K562 (cell line): ENCODE data around the gene IFI16. TPM values are rescaled to one million over a fixed set of nuclear protein-coding genes. Genes with fewer than 3 reads are reported as not detected.
A peak's percentile ranks its signal among the peaks of the same experiment; 100 is the strongest.

Source experiments
- ETV5 ChIP-seq: sonication (generic); formaldehyde crosslinking; IDR thresholded peaks from 2 replicates; pipeline ENCODE4 v1.4.0; 2020; ENCODE audit warnings: low read depth, mild to moderate bottlenecking, missing genetic modification reagents
- GATAD2B ChIP-seq: fragments of 450-650 bp; IDR thresholded peaks from 2 replicates; pipeline ENCODE4 v1.6.1; 2017; ENCODE audit warnings: mild to moderate bottlenecking, borderline replicate concordance
- KLF16 ChIP-seq: IDR thresholded peaks from 2 replicates; pipeline ENCODE4 v1.6.1; 2016; ENCODE audit warnings: antibody characterized with exemption
- LCOR ChIP-seq: sonication (generic); formaldehyde crosslinking; IDR thresholded peaks from 2 replicates; pipeline ENCODE4 v1.8.0; 2022; ENCODE audit warnings: mild to moderate bottlenecking, missing genetic modification reagents
- MAFF ChIP-seq: IDR thresholded peaks from 2 replicates; pipeline ENCODE4 v1.6.1; 2012; ENCODE audit warnings: low read length, improper control_type of control experiment
- MEIS2 ChIP-seq: fragments of 450-650 bp; IDR thresholded peaks from 2 replicates; pipeline ENCODE4 v1.6.1; 2014; ENCODE audit warnings: mild to moderate bottlenecking; ENCODE audit not compliant: partially characterized antibody
- NCOA4 ChIP-seq: fragments of 450-650 bp; IDR thresholded peaks from 2 replicates; pipeline ENCODE4 v1.6.1; 2018; ENCODE audit warnings: mild to moderate bottlenecking; ENCODE audit not compliant: partially characterized antibody
- NEUROD1 ChIP-seq: fragments of 150-350 bp; IDR thresholded peaks from 2 replicates; pipeline ENCODE4 v1.6.1; 2014; ENCODE audit warnings: borderline replicate concordance, low read length, low read depth; ENCODE audit not compliant: partially characterized antibody
- NR2F6 ChIP-seq: fragments of 450-650 bp; formaldehyde crosslinking; IDR thresholded peaks from 2 replicates; pipeline ENCODE4 v1.4.0; 2020; ENCODE audit warnings: mild to moderate bottlenecking
- SMARCC2 ChIP-seq: fragments of 450-650 bp; IDR thresholded peaks from 2 replicates; pipeline ENCODE4 v1.6.1; 2017; ENCODE audit warnings: antibody characterized with exemption, moderate library complexity, mild to moderate bottlenecking, low read depth
- SMARCE1 ChIP-seq: fragments of 450-650 bp; IDR thresholded peaks from 2 replicates; pipeline ENCODE4 v1.7.1; 2016; ENCODE audit warnings: mild to moderate bottlenecking
- ZKSCAN8 ChIP-seq: fragments of 200-800 bp; sonication (Bioruptor generic); IDR thresholded peaks from 2 replicates; pipeline ENCODE4 v1.6.1; 2016; ENCODE audit warnings: missing genetic modification characterization, missing compliant biosample characterization
- ZNF197 ChIP-seq: fragments of 200-800 bp; sonication (Bioruptor generic); IDR thresholded peaks from 2 replicates; pipeline ENCODE4 v1.6.1; 2016; ENCODE audit warnings: low read depth, missing genetic modification characterization, missing compliant biosample characterization
- ZNF311 ChIP-seq: fragments of 250-450 bp; sonication (Bioruptor Pico); IDR thresholded peaks from 2 replicates; pipeline ENCODE4 v1.4.0; 2020; ENCODE audit warnings: mild to moderate bottlenecking, moderate library complexity
- ZNF318 ChIP-seq, 2 experiments: fragments of 450-650 bp; IDR thresholded peaks; 2 replicates each; pipeline ENCODE4 v1.6.1; 2016; ENCODE audit warnings: mild to moderate bottlenecking in 2 of 2, borderline replicate concordance in 1 of 2, low read depth in 1 of 2, moderate library complexity in 1 of 2
- ZNF830 ChIP-seq: fragments of 250-450 bp; sonication (Bioruptor Pico); IDR thresholded peaks from 2 replicates; pipeline ENCODE4 v1.5.0; 2021; ENCODE audit warnings: mild to moderate bottlenecking
- polyA plus RNA-seq, 8 experiments: library from polyadenylated mRNA; depleted of rRNA in 4 of 8; stranded (reverse) in 5 of 8; unstranded in 3 of 8; fragments of >200 nt; fragmentation: Nextera tagmentation in 2 of 8; fragmentation: Illumina TruSeq in 1 of 8; extraction: Ambion mirVana in 2 of 8; extraction: Trizol in 1 of 8; gene quantifications; 2 replicates each; pipeline versions ENCODE4 v1.2.1 to v1.2.3, GENCODE V29; 2011 to 2014; ENCODE audit warnings: inconsistent platforms in 1 of 8, missing spikeins in 1 of 8
- total RNA-seq, 7 experiments: library from RNA; depleted of rRNA in 6 of 7; stranded (reverse); fragments of >200 nt in 6 of 7; fragmentation: Illumina TruSeq in 2 of 7; extraction: Trizol in 2 of 7; gene quantifications; 2 replicates each; pipeline versions ENCODE4 v1.2.1 to v1.2.3, GENCODE V29; 2011 to 2021; ENCODE audit warnings: low replicate concordance in 1 of 7
- TF ChIP-seq, protein P1 (sequence below): fragments of 450-650 bp; formaldehyde crosslinking; IDR thresholded peaks from 2 replicates; pipeline ENCODE4 v1.4.0; 2020; ENCODE audit warnings: mild to moderate bottlenecking, moderate library complexity
- TF ChIP-seq, protein P2 (sequence below), 2 experiments: fragments of 250-450 bp in 1 of 2; fragments of 450-650 bp in 1 of 2; sonication (Bioruptor Pico) in 1 of 2; IDR thresholded peaks; 2 replicates each; pipeline versions ENCODE4 v1.6.1 to v1.8.0; 2016 to 2021; ENCODE audit warnings: mild to moderate bottlenecking in 2 of 2, moderate library complexity in 2 of 2, missing compliant biosample characterization in 1 of 2, missing genetic modification characterization in 1 of 2

Gene IFI16
- total and polyA plus RNA-seq, 9 of the 15 experiments (the other 6 are each of a cell fraction or from before 2014, with no cell fraction given): 0.70 to 2.8 (median 1.6) TPM

- TF ChIP-seq ZNF318 (IDR thresholded peaks at IDR 0.05; ENCODE audit: borderline replicate concordance in 1 of 2, low read depth in 1 of 2): peak in 1 of 2 experiments; percentile 54; a peak in 1 of 4 replicates
- TF ChIP-seq MEIS2: peak; percentile 56
- no peak for TF ChIP-seq NCOA4
- TF ChIP-seq SMARCE1: peak; percentile 71
- TF ChIP-seq ZNF830 (CRISPR knock-in tag): no peak
- no peak for TF ChIP-seq MAFF
- TF ChIP-seq GATAD2B: 0 out of 2 replicates have a peak, but pooled peaks have one; percentile 22
- TF ChIP-seq, protein P1, sequence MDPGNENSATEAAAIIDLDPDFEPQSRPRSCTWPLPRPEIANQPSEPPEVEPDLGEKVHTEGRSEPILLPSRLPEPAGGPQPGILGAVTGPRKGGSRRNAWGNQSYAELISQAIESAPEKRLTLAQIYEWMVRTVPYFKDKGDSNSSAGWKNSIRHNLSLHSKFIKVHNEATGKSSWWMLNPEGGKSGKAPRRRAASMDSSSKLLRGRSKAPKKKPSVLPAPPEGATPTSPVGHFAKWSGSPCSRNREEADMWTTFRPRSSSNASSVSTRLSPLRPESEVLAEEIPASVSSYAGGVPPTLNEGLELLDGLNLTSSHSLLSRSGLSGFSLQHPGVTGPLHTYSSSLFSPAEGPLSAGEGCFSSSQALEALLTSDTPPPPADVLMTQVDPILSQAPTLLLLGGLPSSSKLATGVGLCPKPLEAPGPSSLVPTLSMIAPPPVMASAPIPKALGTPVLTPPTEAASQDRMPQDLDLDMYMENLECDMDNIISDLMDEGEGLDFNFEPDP (CRISPR knock-in tag): 0 out of 2 replicates have a peak, but pooled peaks have one; percentile 8
- TF ChIP-seq KLF16: no peak
- TF ChIP-seq ZKSCAN8 (CRISPR knock-in tag): 0 out of 2 replicates have a peak, but pooled peaks have one; percentile 70
- TF ChIP-seq SMARCC2: peak; percentile 73
- TF ChIP-seq NEUROD1: peak; percentile 2
- TF ChIP-seq NR2F6 (CRISPR knock-in tag): no peak; the same call in 1 of the 2 replicates
- no peak for TF ChIP-seq ZNF311
- peak; percentile 68; the same call in 1 of the 2 replicates for TF ChIP-seq LCOR (CRISPR knock-in tag)
- TF ChIP-seq ETV5 (CRISPR knock-in tag): no peak
- TF ChIP-seq, protein P2, sequence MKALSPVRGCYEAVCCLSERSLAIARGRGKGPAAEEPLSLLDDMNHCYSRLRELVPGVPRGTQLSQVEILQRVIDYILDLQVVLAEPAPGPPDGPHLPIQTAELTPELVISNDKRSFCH (CRISPR knock-in tag; IDR thresholded peaks at IDR 0.05): no peak
- TF ChIP-seq, protein P2 (tag; IDR thresholded peaks at IDR 0.05): no peak
- TF ChIP-seq ZNF197 (CRISPR knock-in tag): 0 out of 2 replicates have a peak, but pooled peaks have one; percentile 3
These were observed 66.9 kb downstream of the IFI16 start, which contains the start of gene AIM2 (continued) for GRCh38 chr1:159076438-159077119.
